ENCODE results near the gene DMBT1.

DNA sequence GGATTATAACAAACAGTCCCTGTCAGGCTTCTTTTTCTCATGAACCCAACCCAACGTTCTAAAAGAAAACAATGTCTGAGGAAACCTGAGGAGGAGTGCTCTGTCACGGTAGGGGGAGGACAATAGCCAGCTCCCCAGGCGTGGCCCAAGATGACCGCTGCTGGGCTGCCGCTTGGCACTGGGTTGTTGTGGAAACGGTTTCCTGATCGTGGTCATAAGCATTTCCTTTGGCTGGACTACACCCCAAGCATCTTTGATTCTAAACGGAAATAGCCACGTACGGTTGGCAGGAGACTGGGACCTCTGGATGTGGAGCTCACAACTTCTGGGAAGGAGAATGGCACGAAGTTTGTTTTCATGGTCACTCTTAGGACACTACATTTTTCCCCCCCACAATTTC is 30.4 kb upstream of the DMBT1 start:
- TF ChIP-seq HDAC6 (IDR thresholded peaks at IDR 0.05; ENCODE audit: unreplicated experiment) (no peak), NFIC (IDR thresholded peaks at IDR 0.05; ENCODE audit: low read depth, low read length) (no peak), EED (IDR thresholded peaks at IDR 0.05; ENCODE audit: low read depth) (no peak), ZZZ3 (IDR thresholded peaks at IDR 0.05; ENCODE audit: control insufficient read depth, insufficient read length, low read depth) (no peak), EP300 (IDR thresholded peaks at IDR 0.05; ENCODE audit: borderline replicate concordance in 1 of 2, control insufficient read depth in 1 of 2, low read depth in 2 of 2, low read length in 2 of 2) (no peak), BRCA1 (IDR thresholded peaks at IDR 0.05; ENCODE audit: low read depth, low read length) (no peak), SREBF2 (IDR thresholded peaks at IDR 0.05; ENCODE audit: low read length) (no peak), CBX3 (IDR thresholded peaks at IDR 0.05; ENCODE audit: borderline replicate concordance, low read depth) (no peak)
- TF ChIP-seq, protein P1, sequence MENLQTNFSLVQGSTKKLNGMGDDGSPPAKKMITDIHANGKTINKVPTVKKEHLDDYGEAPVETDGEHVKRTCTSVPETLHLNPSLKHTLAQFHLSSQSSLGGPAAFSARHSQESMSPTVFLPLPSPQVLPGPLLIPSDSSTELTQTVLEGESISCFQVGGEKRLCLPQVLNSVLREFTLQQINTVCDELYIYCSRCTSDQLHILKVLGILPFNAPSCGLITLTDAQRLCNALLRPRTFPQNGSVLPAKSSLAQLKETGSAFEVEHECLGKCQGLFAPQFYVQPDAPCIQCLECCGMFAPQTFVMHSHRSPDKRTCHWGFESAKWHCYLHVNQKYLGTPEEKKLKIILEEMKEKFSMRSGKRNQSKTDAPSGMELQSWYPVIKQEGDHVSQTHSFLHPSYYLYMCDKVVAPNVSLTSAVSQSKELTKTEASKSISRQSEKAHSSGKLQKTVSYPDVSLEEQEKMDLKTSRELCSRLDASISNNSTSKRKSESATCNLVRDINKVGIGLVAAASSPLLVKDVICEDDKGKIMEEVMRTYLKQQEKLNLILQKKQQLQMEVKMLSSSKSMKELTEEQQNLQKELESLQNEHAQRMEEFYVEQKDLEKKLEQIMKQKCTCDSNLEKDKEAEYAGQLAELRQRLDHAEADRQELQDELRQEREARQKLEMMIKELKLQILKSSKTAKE (IDR thresholded peaks at IDR 0.05; ENCODE audit: low read depth, poor library complexity, severe bottlenecking): no peak
- TF ChIP-seq, protein P2, sequence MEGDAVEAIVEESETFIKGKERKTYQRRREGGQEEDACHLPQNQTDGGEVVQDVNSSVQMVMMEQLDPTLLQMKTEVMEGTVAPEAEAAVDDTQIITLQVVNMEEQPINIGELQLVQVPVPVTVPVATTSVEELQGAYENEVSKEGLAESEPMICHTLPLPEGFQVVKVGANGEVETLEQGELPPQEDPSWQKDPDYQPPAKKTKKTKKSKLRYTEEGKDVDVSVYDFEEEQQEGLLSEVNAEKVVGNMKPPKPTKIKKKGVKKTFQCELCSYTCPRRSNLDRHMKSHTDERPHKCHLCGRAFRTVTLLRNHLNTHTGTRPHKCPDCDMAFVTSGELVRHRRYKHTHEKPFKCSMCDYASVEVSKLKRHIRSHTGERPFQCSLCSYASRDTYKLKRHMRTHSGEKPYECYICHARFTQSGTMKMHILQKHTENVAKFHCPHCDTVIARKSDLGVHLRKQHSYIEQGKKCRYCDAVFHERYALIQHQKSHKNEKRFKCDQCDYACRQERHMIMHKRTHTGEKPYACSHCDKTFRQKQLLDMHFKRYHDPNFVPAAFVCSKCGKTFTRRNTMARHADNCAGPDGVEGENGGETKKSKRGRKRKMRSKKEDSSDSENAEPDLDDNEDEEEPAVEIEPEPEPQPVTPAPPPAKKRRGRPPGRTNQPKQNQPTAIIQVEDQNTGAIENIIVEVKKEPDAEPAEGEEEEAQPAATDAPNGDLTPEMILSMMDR (IDR thresholded peaks at IDR 0.05 in 2 of 3, conservative IDR thresholded peaks at IDR 0.05 in 1 of 3; ENCODE audit: control insufficient read depth in 2 of 3, extremely low read depth in 1 of 3, insufficient read depth in 1 of 3, low read depth in 3 of 3, low read length in 3 of 3): no peak
- TF ChIP-seq, protein P3, sequence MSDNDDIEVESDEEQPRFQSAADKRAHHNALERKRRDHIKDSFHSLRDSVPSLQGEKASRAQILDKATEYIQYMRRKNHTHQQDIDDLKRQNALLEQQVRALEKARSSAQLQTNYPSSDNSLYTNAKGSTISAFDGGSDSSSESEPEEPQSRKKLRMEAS (IDR thresholded peaks at IDR 0.05; ENCODE audit: low read depth, low read length): no peak

Measured in GM12878 (cell line).